CD14-positive monocyte (primary cell): ENCODE data around the gene CALML3. TPM values are rescaled to one million over a fixed set of nuclear protein-coding genes. Genes with fewer than 3 reads are reported as not detected.

Experiments used
- DNase-seq, 3 donors: peaks; one replicate each; pipeline ENCODE4 v3.0.0-alpha.2; 2011 to 2022
- H2AFZ ChIP-seq: 2 replicates; pipeline ENCODE4 v1.6.0; 2012; ENCODE audit warnings: mild to moderate bottlenecking, low read depth, low read length, inconsistent platforms; ENCODE audit not compliant: insufficient read depth, poor library complexity, severe bottlenecking
- H3K27ac ChIP-seq, 2 donors: 1 replicate in 1 of 2; 2 replicates in 1 of 2; pipeline ENCODE4 v1.5.1; 2012 to 2013; ENCODE audit warnings: low read length in 2 of 2, control low read depth in 1 of 2, inconsistent platforms in 1 of 2, low read depth in 1 of 2, mild to moderate bottlenecking in 1 of 2
- H3K27me3 ChIP-seq, 2 donors: one replicate each; pipeline versions ENCODE4 v1.6.0 to v1.6.1; 2011 to 2013; ENCODE audit warnings: low read length in 2 of 2; ENCODE audit not compliant: control insufficient read depth in 2 of 2, insufficient read depth in 2 of 2
- H3K36me3 ChIP-seq, 2 donors: replicated peaks in 1 of 2; 1 replicate in 1 of 2; 2 replicates in 1 of 2; pipeline versions ENCODE4 v1.5.1 to v1.6.1; 2012 to 2013; ENCODE audit warnings: low read length in 2 of 2, control low read depth in 1 of 2, inconsistent platforms in 1 of 2, mild to moderate bottlenecking in 1 of 2; ENCODE audit not compliant: insufficient read depth in 2 of 2, control insufficient read depth in 1 of 2
- H3K4me1 ChIP-seq, 2 donors: 1 replicate in 1 of 2; 2 replicates in 1 of 2; pipeline versions ENCODE4 v1.5.1 to v1.6.1; 2012 to 2013; ENCODE audit warnings: low read length in 2 of 2, control low read depth in 1 of 2, inconsistent platforms in 1 of 2, mild to moderate bottlenecking in 1 of 2, moderate library complexity in 1 of 2; ENCODE audit not compliant: insufficient read depth in 2 of 2, control insufficient read depth in 1 of 2
- H3K4me2 ChIP-seq: replicated peaks from 2 replicates; pipeline ENCODE3; 2012; ENCODE audit warnings: low read length, moderate library complexity, mild to moderate bottlenecking; ENCODE audit not compliant: poor library complexity, severe bottlenecking; ENCODE audit errors: extremely low read depth
- H3K4me3 ChIP-seq, 3 experiments: fragments of 200-600 bp in 1 of 3; sonication (generic) in 1 of 3; replicated peaks in 1 of 3; 1 replicate in 2 of 3; 2 replicates in 1 of 3; pipeline ENCODE4 v1.5.1; 2011 to 2013; ENCODE audit warnings: low read length in 3 of 3, mild to moderate bottlenecking in 3 of 3, control low read depth in 2 of 3, low read depth in 2 of 3, inconsistent platforms in 1 of 3, moderate library complexity in 1 of 3
- H3K79me2 ChIP-seq: 2 replicates; pipeline ENCODE4 v1.6.0; 2012; ENCODE audit warnings: mild to moderate bottlenecking, control low read depth, inconsistent platforms, low read length, moderate library complexity; ENCODE audit not compliant: insufficient read depth
- H3K9ac ChIP-seq: 2 replicates; pipeline ENCODE4 v1.6.0; 2017; ENCODE audit warnings: low read length, mild to moderate bottlenecking; ENCODE audit not compliant: insufficient read depth, poor library complexity, severe bottlenecking
- H3K9me3 ChIP-seq, 2 donors: replicated peaks in 1 of 2; 1 replicate in 1 of 2; 2 replicates in 1 of 2; pipeline versions ENCODE4 v1.5.1 to v1.6.1; 2012 to 2013; ENCODE audit warnings: low read length in 2 of 2, control low read depth in 1 of 2; ENCODE audit not compliant: control insufficient read depth in 1 of 2, insufficient read depth in 1 of 2
- H4K20me1 ChIP-seq: 2 replicates; pipeline ENCODE4 v1.6.0; 2012; ENCODE audit warnings: mild to moderate bottlenecking, low read length, control low read depth, moderate library complexity; ENCODE audit not compliant: insufficient read depth
- H3K27ac Mint-ChIP-seq, 7 donors: one replicate each; pipeline ENCODE4 v1.8.0; 2020; ENCODE audit warnings: mild to moderate bottlenecking in 7 of 7, mixed read lengths in 7 of 7, moderate library complexity in 6 of 7, inconsistent platforms in 2 of 7
- H3K27me3 Mint-ChIP-seq, 3 donors: one replicate each; pipeline ENCODE4 v1.8.0; 2021 to 2022; ENCODE audit warnings: low read depth in 3 of 3, mild to moderate bottlenecking in 3 of 3, mixed read lengths in 3 of 3, moderate library complexity in 3 of 3, inconsistent platforms in 1 of 3
- H3K36me3 Mint-ChIP-seq, 2 donors: one replicate each; pipeline ENCODE4 v1.8.0; 2020; ENCODE audit warnings: mixed read lengths in 2 of 2, inconsistent platforms in 1 of 2, mild to moderate bottlenecking in 1 of 2
- H3K4me1 Mint-ChIP-seq: one replicate; pipeline ENCODE4 v1.8.0; 2020; ENCODE audit warnings: mild to moderate bottlenecking, mixed read lengths
- H3K4me3 Mint-ChIP-seq, 2 donors: one replicate each; pipeline ENCODE4 v1.8.0; 2020; ENCODE audit warnings: mild to moderate bottlenecking in 2 of 2, mixed read lengths in 2 of 2, moderate library complexity in 1 of 2
- H3K9me3 Mint-ChIP-seq, 7 donors: one replicate each; pipeline ENCODE4 v1.8.0; 2020 to 2022; ENCODE audit warnings: mixed read lengths in 7 of 7, mild to moderate bottlenecking in 6 of 7, moderate library complexity in 6 of 7, inconsistent platforms in 2 of 7
- CTCF ChIP-seq: fragments of 200-600 bp; IDR thresholded peaks from one replicate; pipeline ENCODE4 v1.8.0; 2022; ENCODE audit warnings: antibody characterized with exemption, mild to moderate bottlenecking
- WGBS: methylation state at CpG from one replicate; pipeline ENCODE4 v1.1.5; 2013; ENCODE audit warnings: missing lambda C conversion rate; ENCODE audit not compliant: insufficient coverage; 5-methylcytosine and 5-hydroxymethylcytosine counted together
- intact Hi-C, 2 donors: fragments of 100-400 bp; cut with micrococcal nuclease; formaldehyde crosslinking; loops; one replicate each; pipeline versions ENCODE4 v1.15.0 to v1.15.1; 2023
- polyA plus RNA-seq, 3 donors: library from polyadenylated mRNA; depleted of rRNA in 1 of 3; unstranded in 2 of 3; stranded (reverse) in 1 of 3; fragments of 300-500 nt in 2 of 3; fragments of >200 nt in 1 of 3; fragmentation: Illumina TruSeq in 2 of 3; gene quantifications; 1 replicate in 2 of 3; 2 replicates in 1 of 3; pipeline ENCODE4 v1.2.3, GENCODE V29; 2012 to 2021

CALML3 gene
- polyA plus RNA-seq, 3 donors, result not detected

DNA sequence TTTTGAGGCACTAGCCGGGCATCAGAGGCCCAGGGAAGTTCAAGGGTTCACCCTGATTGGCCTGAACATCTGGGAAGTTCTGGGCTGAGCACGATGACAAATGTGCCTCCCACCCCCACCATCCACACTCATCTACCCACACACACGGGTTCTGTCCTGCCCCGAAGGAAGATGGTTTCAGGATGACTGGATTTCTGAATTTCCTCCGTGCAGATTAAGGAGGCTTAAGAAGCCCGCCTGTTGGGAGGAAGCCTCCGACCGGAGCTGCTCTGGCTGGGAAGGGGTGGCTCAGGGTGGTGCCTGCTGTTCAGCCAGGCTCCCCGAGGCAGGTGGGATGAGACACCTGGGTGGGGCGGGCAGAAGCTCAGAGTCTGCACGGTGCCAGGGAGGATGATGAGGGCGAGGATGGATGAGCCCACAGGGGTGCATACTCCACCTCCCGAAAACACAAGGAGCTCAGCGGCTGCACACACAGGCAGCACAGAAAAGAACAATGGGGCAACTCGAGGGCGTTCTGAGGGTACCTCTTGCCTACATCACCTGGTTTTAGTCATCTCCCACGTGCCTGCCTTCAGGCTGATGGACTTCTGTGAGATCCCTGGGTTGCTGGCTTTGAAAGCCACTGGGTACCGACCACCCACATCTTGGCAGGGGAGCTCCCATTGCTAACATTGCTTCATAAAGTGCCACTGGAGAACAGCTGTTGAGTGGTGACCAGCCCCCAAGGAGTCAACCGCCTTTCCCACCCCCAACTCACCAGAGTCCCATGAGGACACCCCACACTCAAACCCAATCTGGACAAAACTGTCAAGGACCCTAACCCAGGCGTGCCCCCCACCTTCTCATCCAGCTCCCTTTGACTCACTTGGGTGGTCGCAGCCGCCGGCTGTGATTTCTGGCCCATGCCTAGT, 41.2 kb downstream of the CALML3 start:
- Mint-ChIP-seq H3K4me3 (no peak overlapping the region), H3K9me3 (peaks cover 0 to 3% (median 0%) of the 10 kb centered on the region in 7 donors), H3K27me3 (peaks cover 0 to 4% (median 3%) of the 10 kb centered on the region in 3 donors), H3K36me3 (no peaks in the 10 kb centered on the region), H3K27ac (peak overlapping the region in 1 of 7 donors; percentile 8), H3K4me1 (peaks cover 2% of the 10 kb centered on the region)
- 90% methylated on average over 20 of the region's 23 CpGs for WGBS
- Histone ChIP-seq H3K27ac (no peak overlapping the region), H3K79me2 (no peaks in the 10 kb centered on the region), H3K4me1 (no peaks in the 10 kb centered on the region), H4K20me1 (no peaks in the 10 kb centered on the region), H3K4me3 (no peak overlapping the region), H3K4me2 (no peak overlapping the region), H3K36me3 (no peaks in the 10 kb centered on the region), H2AFZ (no peak overlapping the region), H3K9ac (no peak overlapping the region), H3K9me3 (no peaks in the 10 kb centered on the region), H3K27me3 (no peaks in the 10 kb centered on the region)
- intact Hi-C loops, result no loop called here
- no peak for DNase-seq
- TF ChIP-seq CTCF, result no peak

GRCh38 chr10:5566614-5567013, 41.9 kb downstream of the CALML3 start:
- no peak overlapping the region for H3K4me3 ChIP-seq
- H3K4me1 Mint-ChIP-seq, result peaks cover 2% of the 10 kb centered on the region
- no peak overlapping the region for H2AFZ ChIP-seq
- H4K20me1 ChIP-seq, result no peaks in the 10 kb centered on the region
- H3K9ac ChIP-seq, result no peak overlapping the region
- no peaks in the 10 kb centered on the region for H3K4me1 ChIP-seq
- intact Hi-C loops, result no loop called here
- H3K4me3 Mint-ChIP-seq, result no peak overlapping the region
- no peak for DNase-seq
- no peaks in the 10 kb centered on the region for H3K79me2 ChIP-seq
- H3K9me3 Mint-ChIP-seq, result peaks cover 0 to 3% (median 0%) of the 10 kb centered on the region in 7 donors
- no peaks in the 10 kb centered on the region for H3K9me3 ChIP-seq
- no peak overlapping the region for H3K27ac ChIP-seq
- peak overlapping the region in 1 of 7 donors; percentile 8 for H3K27ac Mint-ChIP-seq
- WGBS, result 90% methylated on average over 2 of the region's 3 CpGs
- no peaks in the 10 kb centered on the region for H3K27me3 ChIP-seq
- H3K27me3 Mint-ChIP-seq, result peaks cover 0 to 3% (median 2%) of the 10 kb centered on the region in 3 donors
- H3K4me2 ChIP-seq, result no peak overlapping the region
- no peak for TF ChIP-seq CTCF
- H3K36me3 Mint-ChIP-seq, result no peaks in the 10 kb centered on the region
- no peaks in the 10 kb centered on the region for H3K36me3 ChIP-seq
